Measurements from ENCODE around the gene SLC45A2. TPM values are rescaled to one million over a fixed set of nuclear protein-coding genes. Genes with fewer than 3 reads are reported as not detected.

Gene SLC45A2
- total RNA-seq, 3 donors from 2014 or later (not counting 1 experiment from before 2014, with no cell fraction given) = not detected

GRCh38 chr5:33929925-33930690, 54.4 kb downstream of the SLC45A2 start:
- Mint-ChIP-seq H3K36me3 (no peaks in the 10 kb centered on the region), H3K9me3 (no peaks in the 10 kb centered on the region), H3K27me3 (ENCODE audit: low read depth in 2 of 2) (peaks cover 20 to 31% of the 10 kb centered on the region in 2 donors), H3K4me1 (no peaks in the 10 kb centered on the region), H3K27ac (no peak overlapping the region), H3K4me3 (no peak overlapping the region)
- Histone ChIP-seq H3K4me3 (ENCODE audit: low read length) (no peak overlapping the region), H3K4me1 (ENCODE audit: control insufficient read depth, insufficient read depth, low read length) (no peaks in the 10 kb centered on the region), H3K36me3 (ENCODE audit: control insufficient read depth, insufficient read depth, low read length) (no peaks in the 10 kb centered on the region), H3K27me3 (ENCODE audit: control insufficient read depth, insufficient read depth, low read length) (no peaks in the 10 kb centered on the region), H3K27ac (ENCODE audit: low read length) (no peak overlapping the region), H3K9me3 (ENCODE audit: control insufficient read depth, insufficient read depth, low read length) (no peaks in the 10 kb centered on the region)
- WGBS (ENCODE audit: insufficient coverage) = 89% methylated on average over 5 of the region's 6 CpGs
- DNase-seq (no peak), ATAC-seq (no peak)
- intact Hi-C loops (cut with micrococcal nuclease) = loop anchor here (10.0 kb wide), 1 partner anchor 1935 kb away; no protein-coding TSS in a partner anchor
- no peak for TF ChIP-seq CTCF (IDR thresholded peaks at IDR 0.05)

- intact Hi-C loops (cut with micrococcal nuclease) = loop anchor here (10.0 kb wide), 1 partner anchor 1933 kb away; no protein-coding TSS in a partner anchor
- ATAC-seq = no peak
Observed at GRCh38 chr5:33928283-33928682, 56.2 kb downstream of the SLC45A2 start.

GRCh38 chr5:33927685-33928084, 56.8 kb downstream of the SLC45A2 start:
- DNase-seq = no peak
- Histone ChIP-seq H3K4me3 (ENCODE audit: low read length) (no peak overlapping the region), H3K4me1 (ENCODE audit: control insufficient read depth, insufficient read depth, low read length) (no peaks in the 10 kb centered on the region), H3K9me3 (ENCODE audit: control insufficient read depth, insufficient read depth, low read length) (no peaks in the 10 kb centered on the region), H3K27me3 (ENCODE audit: control insufficient read depth, insufficient read depth, low read length) (no peaks in the 10 kb centered on the region), H3K36me3 (ENCODE audit: control insufficient read depth, insufficient read depth, low read length) (no peaks in the 10 kb centered on the region), H3K27ac (ENCODE audit: low read length) (no peak overlapping the region)
- Mint-ChIP-seq H3K4me3 (no peak overlapping the region), H3K36me3 (no peaks in the 10 kb centered on the region), H3K27me3 (ENCODE audit: low read depth in 2 of 2) (peaks cover 21 to 22% of the 10 kb centered on the region in 2 donors), H3K27ac (no peak overlapping the region), H3K4me1 (no peaks in the 10 kb centered on the region), H3K9me3 (no peaks in the 10 kb centered on the region)
- ATAC-seq = no peak
- TF ChIP-seq CTCF (IDR thresholded peaks at IDR 0.05) = no peak
- intact Hi-C loops (cut with micrococcal nuclease) = loop anchor here (10.0 kb wide), 1 partner anchor 1933 kb away; no protein-coding TSS in a partner anchor
- WGBS (ENCODE audit: insufficient coverage) = 79% methylated on average over 4 of the region's 4 CpGs

More at GRCh38 chr5:33928283-33928682, 56.2 kb downstream of the SLC45A2 start:
- Mint-ChIP-seq H3K9me3 (no peaks in the 10 kb centered on the region), H3K4me3 (no peak overlapping the region), H3K36me3 (no peaks in the 10 kb centered on the region), H3K27me3 (ENCODE audit: low read depth in 2 of 2) (peaks cover 19 to 21% of the 10 kb centered on the region in 2 donors), H3K27ac (no peak overlapping the region), H3K4me1 (no peaks in the 10 kb centered on the region)
- WGBS (ENCODE audit: insufficient coverage) = 86% methylated on average over 2 of the region's 2 CpGs
- H3K4me1 ChIP-seq (ENCODE audit: control insufficient read depth, insufficient read depth, low read length) = no peaks in the 10 kb centered on the region
- H3K27me3 ChIP-seq (ENCODE audit: control insufficient read depth, insufficient read depth, low read length) = no peaks in the 10 kb centered on the region
- H3K9me3 ChIP-seq (ENCODE audit: control insufficient read depth, insufficient read depth, low read length) = no peaks in the 10 kb centered on the region
- no peaks in the 10 kb centered on the region for H3K36me3 ChIP-seq (ENCODE audit: control insufficient read depth, insufficient read depth, low read length)
- H3K27ac ChIP-seq (ENCODE audit: low read length) = no peak overlapping the region
- DNase-seq = no peak
- no peak for TF ChIP-seq CTCF (IDR thresholded peaks at IDR 0.05)
- no peak overlapping the region for H3K4me3 ChIP-seq (ENCODE audit: low read length)

All from natural killer cell (primary cell).